ENCODE data around the gene GALNT17.

- TF ChIP-seq, protein P1, sequence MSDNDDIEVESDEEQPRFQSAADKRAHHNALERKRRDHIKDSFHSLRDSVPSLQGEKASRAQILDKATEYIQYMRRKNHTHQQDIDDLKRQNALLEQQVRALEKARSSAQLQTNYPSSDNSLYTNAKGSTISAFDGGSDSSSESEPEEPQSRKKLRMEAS (IDR thresholded peaks at IDR 0.05): no peak
- TF ChIP-seq TAF1 (IDR thresholded peaks at IDR 0.05; ENCODE audit: low read depth) (no peak), YY1 (IDR thresholded peaks at IDR 0.05; ENCODE audit: low read depth) (no peak), CREB1 (IDR thresholded peaks at IDR 0.05; ENCODE audit: low read depth) (no peak), RAD21 (IDR thresholded peaks at IDR 0.05; ENCODE audit: low read depth) (no peak), ZBTB7A (IDR thresholded peaks at IDR 0.05; ENCODE audit: low read depth) (no peak), EGR1 (IDR thresholded peaks at IDR 0.05) (no peak), FOXM1 (IDR thresholded peaks at IDR 0.05; ENCODE audit: borderline replicate concordance, low read depth) (no peak), NFIC (IDR thresholded peaks at IDR 0.05) (no peak), EP300 (IDR thresholded peaks at IDR 0.05; ENCODE audit: borderline replicate concordance) (no peak), TCF12 (IDR thresholded peaks at IDR 0.05; ENCODE audit: low read depth) (no peak)
- TF ChIP-seq, protein P2, sequence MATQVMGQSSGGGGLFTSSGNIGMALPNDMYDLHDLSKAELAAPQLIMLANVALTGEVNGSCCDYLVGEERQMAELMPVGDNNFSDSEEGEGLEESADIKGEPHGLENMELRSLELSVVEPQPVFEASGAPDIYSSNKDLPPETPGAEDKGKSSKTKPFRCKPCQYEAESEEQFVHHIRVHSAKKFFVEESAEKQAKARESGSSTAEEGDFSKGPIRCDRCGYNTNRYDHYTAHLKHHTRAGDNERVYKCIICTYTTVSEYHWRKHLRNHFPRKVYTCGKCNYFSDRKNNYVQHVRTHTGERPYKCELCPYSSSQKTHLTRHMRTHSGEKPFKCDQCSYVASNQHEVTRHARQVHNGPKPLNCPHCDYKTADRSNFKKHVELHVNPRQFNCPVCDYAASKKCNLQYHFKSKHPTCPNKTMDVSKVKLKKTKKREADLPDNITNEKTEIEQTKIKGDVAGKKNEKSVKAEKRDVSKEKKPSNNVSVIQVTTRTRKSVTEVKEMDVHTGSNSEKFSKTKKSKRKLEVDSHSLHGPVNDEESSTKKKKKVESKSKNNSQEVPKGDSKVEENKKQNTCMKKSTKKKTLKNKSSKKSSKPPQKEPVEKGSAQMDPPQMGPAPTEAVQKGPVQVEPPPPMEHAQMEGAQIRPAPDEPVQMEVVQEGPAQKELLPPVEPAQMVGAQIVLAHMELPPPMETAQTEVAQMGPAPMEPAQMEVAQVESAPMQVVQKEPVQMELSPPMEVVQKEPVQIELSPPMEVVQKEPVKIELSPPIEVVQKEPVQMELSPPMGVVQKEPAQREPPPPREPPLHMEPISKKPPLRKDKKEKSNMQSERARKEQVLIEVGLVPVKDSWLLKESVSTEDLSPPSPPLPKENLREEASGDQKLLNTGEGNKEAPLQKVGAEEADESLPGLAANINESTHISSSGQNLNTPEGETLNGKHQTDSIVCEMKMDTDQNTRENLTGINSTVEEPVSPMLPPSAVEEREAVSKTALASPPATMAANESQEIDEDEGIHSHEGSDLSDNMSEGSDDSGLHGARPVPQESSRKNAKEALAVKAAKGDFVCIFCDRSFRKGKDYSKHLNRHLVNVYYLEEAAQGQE (IDR thresholded peaks at IDR 0.05; ENCODE audit: low read depth): no peak
Observed at GRCh38 chr7:71591876-71592275, 459.9 kb downstream of the GALNT17 start.
